Measurements from ENCODE around the gene PFKFB3.
"Not testable (repeated sequence)": the region's sequence is repeated elsewhere in the genome, so short reads cannot be mapped to it uniquely, and the experiment has no call there.

PFKFB3 gene

DNA sequence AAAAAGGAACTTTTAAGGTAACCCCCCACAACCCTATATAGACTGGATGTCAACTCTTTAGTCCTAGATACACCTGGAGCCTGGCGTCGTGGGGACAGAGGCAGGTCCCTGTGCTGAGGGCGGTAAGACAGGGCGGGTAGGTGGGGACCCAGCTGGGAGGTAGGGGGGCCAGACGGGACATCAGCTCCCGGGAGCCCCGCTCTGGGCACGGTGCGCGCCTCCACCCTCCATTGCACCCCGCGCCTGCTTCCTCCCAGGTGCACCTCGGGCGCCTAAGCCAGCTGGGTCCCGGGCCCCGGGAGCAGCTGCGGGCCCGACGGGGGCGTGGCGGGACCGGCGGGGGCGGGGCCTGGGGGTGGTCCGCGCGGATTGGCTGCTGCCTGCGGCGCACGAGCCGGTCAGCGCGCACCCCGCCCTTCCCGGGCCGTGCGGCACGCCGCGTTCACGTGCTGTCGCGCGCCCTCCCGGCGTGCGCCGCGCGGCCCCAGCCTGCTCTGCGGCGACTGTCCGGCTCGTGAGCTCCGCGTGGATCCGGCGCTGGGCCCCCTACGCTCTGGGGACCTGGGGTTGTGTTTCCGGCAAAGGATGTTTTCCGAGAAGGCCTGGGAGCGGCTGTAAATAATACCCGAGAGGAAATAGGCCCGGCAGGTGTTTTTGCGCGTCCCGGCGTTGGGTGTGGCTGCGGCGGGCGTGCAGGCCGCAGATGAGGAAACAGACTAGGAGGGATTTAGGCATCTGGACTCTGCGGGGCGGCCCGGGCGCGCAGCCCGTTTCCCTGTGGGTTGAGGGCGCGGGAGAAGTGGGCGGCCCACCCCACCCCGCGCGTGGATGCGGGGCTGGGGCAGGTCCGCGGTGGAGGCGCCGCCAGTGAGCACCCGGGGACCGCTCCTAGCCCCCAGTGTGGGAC is 39.1 kb upstream of the PFKFB3 start:
- Histone ChIP-seq H3K27ac (ENCODE audit: low read depth, low read length) (peak overlapping the region; percentile 76), H3K36me3 (ENCODE audit: low read length) (peaks cover 4% of the 10 kb centered on the region; the same call in 1 of the 2 replicates), H3F3A (ENCODE audit: insufficient read depth) (peaks cover 19% of the 10 kb centered on the region), H3K9me3 (ENCODE audit: insufficient read depth, low read length) (no peaks in the 10 kb centered on the region), H4K20me1 (ENCODE audit: low read depth, low read length) (peaks cover 3% of the 10 kb centered on the region; the same call in 1 of the 2 replicates), H2AFZ (ENCODE audit: low read depth, low read length, severe bottlenecking) (peak overlapping the region; percentile 55), H3K79me2 (ENCODE audit: insufficient read depth, low read length) (peaks cover 54% of the 10 kb centered on the region), H3K4me3 (ENCODE audit: insufficient read depth, low read length, poor library complexity, severe bottlenecking) (peak overlapping the region; percentile 87), H3K27me3 (ENCODE audit: low read length) (no peaks in the 10 kb centered on the region), H3K4me2 (ENCODE audit: low read depth, low read length, poor library complexity, severe bottlenecking) (peak overlapping the region; percentile 90), H3K9ac (ENCODE audit: low read length) (peak overlapping the region; percentile 97), H3K9me2 (replicated peaks; ENCODE audit: insufficient read depth, low read length) (no peaks in the 10 kb centered on the region)
- TF ChIP-seq, protein P1, sequence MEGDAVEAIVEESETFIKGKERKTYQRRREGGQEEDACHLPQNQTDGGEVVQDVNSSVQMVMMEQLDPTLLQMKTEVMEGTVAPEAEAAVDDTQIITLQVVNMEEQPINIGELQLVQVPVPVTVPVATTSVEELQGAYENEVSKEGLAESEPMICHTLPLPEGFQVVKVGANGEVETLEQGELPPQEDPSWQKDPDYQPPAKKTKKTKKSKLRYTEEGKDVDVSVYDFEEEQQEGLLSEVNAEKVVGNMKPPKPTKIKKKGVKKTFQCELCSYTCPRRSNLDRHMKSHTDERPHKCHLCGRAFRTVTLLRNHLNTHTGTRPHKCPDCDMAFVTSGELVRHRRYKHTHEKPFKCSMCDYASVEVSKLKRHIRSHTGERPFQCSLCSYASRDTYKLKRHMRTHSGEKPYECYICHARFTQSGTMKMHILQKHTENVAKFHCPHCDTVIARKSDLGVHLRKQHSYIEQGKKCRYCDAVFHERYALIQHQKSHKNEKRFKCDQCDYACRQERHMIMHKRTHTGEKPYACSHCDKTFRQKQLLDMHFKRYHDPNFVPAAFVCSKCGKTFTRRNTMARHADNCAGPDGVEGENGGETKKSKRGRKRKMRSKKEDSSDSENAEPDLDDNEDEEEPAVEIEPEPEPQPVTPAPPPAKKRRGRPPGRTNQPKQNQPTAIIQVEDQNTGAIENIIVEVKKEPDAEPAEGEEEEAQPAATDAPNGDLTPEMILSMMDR (IDR thresholded peaks at IDR 0.05; ENCODE audit: insufficient read depth, low read length, poor library complexity, severe bottlenecking) = no peak
- TF ChIP-seq EZH2phosphoT487 (conservative IDR thresholded peaks at IDR 0.05; ENCODE audit: low read length) = no peak

DNA sequence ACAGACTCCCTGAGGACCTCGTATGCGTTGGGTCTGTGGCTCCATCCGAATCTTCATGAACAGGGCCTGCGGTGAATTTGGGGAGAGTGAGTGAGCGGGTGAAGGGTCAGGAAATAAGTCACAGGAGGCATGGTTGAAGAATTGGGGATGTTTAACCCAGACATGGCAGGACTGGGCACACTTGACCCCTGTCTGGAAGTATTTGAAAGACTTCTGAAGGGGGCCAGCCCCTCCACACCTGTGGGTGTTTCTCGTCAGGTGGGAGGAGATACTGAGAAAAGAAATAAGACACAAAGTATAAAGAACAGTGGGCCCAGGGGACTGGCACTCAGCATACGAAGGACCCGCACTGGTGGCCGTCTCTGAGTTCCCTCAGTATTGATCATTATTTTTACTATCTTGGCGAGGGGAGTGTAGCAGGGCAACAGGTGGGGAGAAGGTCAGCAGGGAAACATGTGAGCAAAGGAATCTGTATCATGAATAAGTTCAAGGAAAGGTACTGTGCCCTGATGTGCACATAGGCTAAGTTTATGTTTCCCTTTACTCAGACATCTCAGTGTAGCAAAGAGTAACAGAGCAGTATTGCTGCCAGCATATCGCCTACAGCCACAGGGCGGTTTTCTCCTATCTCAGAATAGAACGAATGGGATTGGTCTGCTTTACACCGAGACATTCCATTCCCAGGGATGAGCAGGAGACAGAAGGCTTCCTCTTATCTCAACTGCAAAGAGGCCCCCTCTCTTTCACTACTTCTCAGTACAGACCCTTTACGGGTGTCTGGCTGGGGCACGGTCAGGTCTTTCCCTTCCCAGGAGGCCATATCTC is 38.2 kb upstream of the PFKFB3 start:
- Histone ChIP-seq H3K27me3 (ENCODE audit: low read length) (no peaks in the 10 kb centered on the region), H3K9ac (ENCODE audit: low read length) (peak overlapping the region; percentile 97), H4K20me1 (ENCODE audit: low read depth, low read length) (peaks cover 3% of the 10 kb centered on the region; the same call in 1 of the 2 replicates), H3K9me2 (replicated peaks; ENCODE audit: insufficient read depth, low read length) (no peaks in the 10 kb centered on the region), H3K4me2 (ENCODE audit: low read depth, low read length, poor library complexity, severe bottlenecking) (peak overlapping the region; percentile 90), H3K36me3 (ENCODE audit: low read length) (peaks cover 4% of the 10 kb centered on the region; the same call in 1 of the 2 replicates), H3K4me3 (ENCODE audit: insufficient read depth, low read length, poor library complexity, severe bottlenecking) (peak overlapping the region; percentile 87), H3K27ac (ENCODE audit: low read depth, low read length) (peak overlapping the region; percentile 76), H2AFZ (ENCODE audit: low read depth, low read length, severe bottlenecking) (peak overlapping the region; percentile 55), H3F3A (ENCODE audit: insufficient read depth) (peaks cover 19% of the 10 kb centered on the region), H3K79me2 (ENCODE audit: insufficient read depth, low read length) (peaks cover 57% of the 10 kb centered on the region), H3K9me3 (ENCODE audit: insufficient read depth, low read length) (no peaks in the 10 kb centered on the region)
- TF ChIP-seq, protein P1 (IDR thresholded peaks at IDR 0.05; ENCODE audit: insufficient read depth, low read length, poor library complexity, severe bottlenecking) = no peak
- TF ChIP-seq EZH2phosphoT487 (conservative IDR thresholded peaks at IDR 0.05; ENCODE audit: low read length) = no peak

DNA sequence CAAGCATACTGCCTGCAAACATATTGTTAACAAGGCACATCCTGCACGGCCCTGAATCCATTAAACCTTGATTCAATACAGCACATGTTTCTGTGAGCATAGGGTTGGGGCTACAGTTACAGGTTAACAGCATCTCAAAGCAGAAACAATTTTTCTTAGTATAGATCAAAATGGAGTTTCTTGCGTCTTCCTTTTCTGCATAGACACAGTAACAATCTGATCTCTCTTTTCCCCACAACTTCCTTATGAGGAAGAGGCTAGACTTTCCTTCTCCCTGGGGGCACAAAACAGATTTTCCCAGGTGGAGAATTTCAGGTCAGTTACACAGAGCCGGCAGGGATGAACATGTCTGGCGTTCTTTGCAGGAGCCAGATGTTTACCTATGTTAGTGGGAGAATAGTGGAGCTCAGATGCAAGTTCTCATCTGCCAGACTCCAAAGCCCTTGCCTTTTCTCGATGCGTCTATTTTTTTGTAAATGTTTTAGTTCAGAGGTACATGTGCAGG is 37.5 kb upstream of the PFKFB3 start:
- Histone ChIP-seq H3K36me3 (ENCODE audit: low read length) (peaks cover 4% of the 10 kb centered on the region; the same call in 1 of the 2 replicates), H3K9me3 (ENCODE audit: insufficient read depth, low read length) (no peaks in the 10 kb centered on the region), H3K4me3 (ENCODE audit: insufficient read depth, low read length, poor library complexity, severe bottlenecking) (no peak overlapping the region), H3K9me2 (replicated peaks; ENCODE audit: insufficient read depth, low read length) (no peaks in the 10 kb centered on the region), H3K9ac (ENCODE audit: low read length) (peak overlapping the region; percentile 97), H3K79me2 (ENCODE audit: insufficient read depth, low read length) (peaks cover 65% of the 10 kb centered on the region), H2AFZ (ENCODE audit: low read depth, low read length, severe bottlenecking) (no peak overlapping the region), H3K27me3 (ENCODE audit: low read length) (no peaks in the 10 kb centered on the region), H3K27ac (ENCODE audit: low read depth, low read length) (no peak overlapping the region), H3K4me2 (ENCODE audit: low read depth, low read length, poor library complexity, severe bottlenecking) (peak overlapping the region; percentile 90), H4K20me1 (ENCODE audit: low read depth, low read length) (peaks cover 9% of the 10 kb centered on the region; the same call in 1 of the 2 replicates), H3F3A (ENCODE audit: insufficient read depth) (peaks cover 19% of the 10 kb centered on the region)
- TF ChIP-seq, protein P1 (IDR thresholded peaks at IDR 0.05; ENCODE audit: insufficient read depth, low read length, poor library complexity, severe bottlenecking) = no peak
- TF ChIP-seq EZH2phosphoT487 (conservative IDR thresholded peaks at IDR 0.05; ENCODE audit: low read length) = no peak

DNA sequence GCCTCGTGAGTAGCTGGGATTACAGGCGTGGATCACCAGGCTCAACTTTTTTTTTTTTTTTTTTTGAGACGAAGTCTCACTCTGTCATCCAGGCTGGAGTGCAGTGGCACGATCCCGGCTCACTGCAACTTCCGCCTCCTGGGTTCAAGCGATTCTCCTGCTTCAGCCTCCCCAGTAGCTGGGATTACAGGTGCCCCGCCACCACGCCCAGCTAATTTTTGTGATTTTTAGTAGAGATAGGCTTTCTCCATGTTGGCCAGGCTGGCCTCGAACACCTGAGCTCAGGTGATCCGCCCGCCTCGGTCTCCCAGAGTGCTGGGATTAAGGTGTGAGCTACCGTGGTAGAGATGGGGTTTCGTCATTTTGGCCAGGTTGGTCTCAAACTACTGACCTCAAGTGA is 36.8 kb upstream of the PFKFB3 start:
- H3K4me2 ChIP-seq (ENCODE audit: low read depth, low read length, poor library complexity, severe bottlenecking); H4K20me1 ChIP-seq (ENCODE audit: low read depth, low read length); H3K9me3 ChIP-seq (ENCODE audit: insufficient read depth, low read length); H3K4me3 ChIP-seq (ENCODE audit: insufficient read depth, low read length, poor library complexity, severe bottlenecking); H3K36me3 ChIP-seq (ENCODE audit: low read length); H2AFZ ChIP-seq (ENCODE audit: low read depth, low read length, severe bottlenecking); H3K27ac ChIP-seq (ENCODE audit: low read depth, low read length); H3K9ac ChIP-seq (ENCODE audit: low read length); H3K27me3 ChIP-seq (ENCODE audit: low read length); H3K9me2 ChIP-seq (replicated peaks; ENCODE audit: insufficient read depth, low read length): not testable (repeated sequence)
- peaks cover 19% of the 10 kb centered on the region for H3F3A ChIP-seq (ENCODE audit: insufficient read depth)
- peaks cover 72% of the 10 kb centered on the region for H3K79me2 ChIP-seq (ENCODE audit: insufficient read depth, low read length)

All from SU-DHL-6 (cell line).